Keratinocyte (primary cell): Measurements from ENCODE around the gene GPRC5B. TPM values are rescaled to one million over a fixed set of nuclear protein-coding genes. Genes with fewer than 3 reads are reported as not detected.

ENCODE experiments used
- DNase-seq: peaks from one replicate; pipeline ENCODE4 v3.0.0-alpha.2; 2011; ENCODE audit warnings: low read depth, missing footprints, low spot score
- FAIRE-seq: peaks from 2 replicates; lab custom pipeline; 2011; peaks lifted over from hg19 to GRCh38; lab: Jason Lieb, UNC
- H2AFZ ChIP-seq: 2 replicates; pipeline ENCODE4 v1.6.0; 2012; ENCODE audit warnings: low read length, control low read depth, inconsistent platforms; ENCODE audit not compliant: control insufficient read depth
- H3K27ac ChIP-seq: 2 replicates; pipeline ENCODE4 v1.5.1; 2011; ENCODE audit warnings: low read length; ENCODE audit not compliant: control insufficient read depth, insufficient read depth
- H3K27me3 ChIP-seq: 3 replicates; pipeline ENCODE4 v1.6.0; 2011; ENCODE audit warnings: low read length; ENCODE audit not compliant: control insufficient read depth, insufficient read depth; ENCODE audit errors: extremely low read depth
- H3K36me3 ChIP-seq, 2 experiments: 2 replicates in 1 of 2; 3 replicates in 1 of 2; pipeline ENCODE4 v1.5.1; 2011; ENCODE audit warnings: low read length in 2 of 2, mild to moderate bottlenecking in 1 of 2; ENCODE audit not compliant: control insufficient read depth in 2 of 2, insufficient read depth in 2 of 2; ENCODE audit errors: extremely low read depth in 1 of 2
- H3K4me1 ChIP-seq: 3 replicates; pipeline ENCODE4 v1.5.1; 2011; ENCODE audit warnings: low read length; ENCODE audit not compliant: control insufficient read depth, insufficient read depth; ENCODE audit errors: extremely low read depth
- H3K4me2 ChIP-seq: 3 replicates; pipeline ENCODE4 v1.6.0; 2011; ENCODE audit warnings: low read depth, low read length; ENCODE audit not compliant: control insufficient read depth, insufficient read depth; ENCODE audit errors: extremely low read depth
- H3K4me3 ChIP-seq, 3 experiments: fragments of 200-600 bp in 1 of 3; sonication (generic) in 1 of 3; 2 replicates in 2 of 3; 3 replicates in 1 of 3; pipeline ENCODE4 v1.5.1; 2011 to 2016; ENCODE audit warnings: low read length in 3 of 3, mild to moderate bottlenecking in 3 of 3, control low read depth in 2 of 3, inconsistent platforms in 1 of 3, low read depth in 1 of 3, mixed read lengths in 1 of 3, mixed run types in 1 of 3, moderate library complexity in 1 of 3; ENCODE audit not compliant: control insufficient read depth in 2 of 3, insufficient read depth in 2 of 3; ENCODE audit errors: extremely low read depth in 1 of 3
- H3K79me2 ChIP-seq: 2 replicates; pipeline ENCODE4 v1.6.0; 2012; ENCODE audit warnings: low read length; ENCODE audit not compliant: control insufficient read depth, insufficient read depth
- H3K9ac ChIP-seq: 3 replicates; pipeline ENCODE4 v1.6.0; 2011; ENCODE audit warnings: low read length; ENCODE audit not compliant: control insufficient read depth, insufficient read depth; ENCODE audit errors: extremely low read depth
- H3K9me1 ChIP-seq: 3 replicates; pipeline ENCODE4 v1.6.0; 2011; ENCODE audit warnings: low read length; ENCODE audit not compliant: control insufficient read depth, insufficient read depth; ENCODE audit errors: extremely low read depth
- H3K9me3 ChIP-seq: 2 replicates; pipeline ENCODE4 v1.5.1; 2012; ENCODE audit warnings: low read depth, low read length; ENCODE audit not compliant: control insufficient read depth
- H4K20me1 ChIP-seq: 3 replicates; pipeline ENCODE4 v1.6.0; 2011; ENCODE audit warnings: low read length; ENCODE audit not compliant: control insufficient read depth, insufficient read depth; ENCODE audit errors: extremely low read depth
- EZH2 ChIP-seq: IDR thresholded peaks from one replicate; pipeline ENCODE4 v1.6.1; 2012; ENCODE audit warnings: inconsistent platforms, mild to moderate bottlenecking, low read length, moderate library complexity
- dilution Hi-C: fragments of 300-500 bp; cut with MboI; formaldehyde crosslinking; loops from one replicate; pipeline ENCODE4 v1.7.0; 2020; ENCODE audit warnings: low sequenced_read_pairs; ENCODE audit not compliant: extremely low pct_ligation_motif_present
- polyA plus RNA-seq, 5 experiments: library from polyadenylated mRNA; depleted of rRNA in 3 of 5; stranded (reverse) in 3 of 5; stranded (forward) in 1 of 5; unstranded in 1 of 5; fragments of >200 nt; gene quantifications; 1 replicate in 1 of 5; 2 replicates in 3 of 5; 3 replicates in 1 of 5; pipeline versions ENCODE4 v1.2.1 to v1.2.3, GENCODE V29; 2011 to 2012; ENCODE audit warnings: missing spikeins in 2 of 5, low read depth in 1 of 5, low replicate concordance in 1 of 5
- TF ChIP-seq, protein P1 (sequence below), 3 experiments: IDR thresholded peaks in 1 of 3; conservative IDR thresholded peaks in 1 of 3; optimal IDR thresholded peaks in 1 of 3; 2 replicates in 2 of 3; 3 replicates in 1 of 3; pipeline versions ENCODE3 to v1.5.1; 2011; ENCODE audit warnings: low read length in 3 of 3, mild to moderate bottlenecking in 3 of 3, moderate library complexity in 2 of 3, control low read depth in 1 of 3, inconsistent platforms in 1 of 3; ENCODE audit not compliant: insufficient read depth in 2 of 3; ENCODE audit errors: extremely low read depth in 1 of 3

Gene GPRC5B
- polyA plus RNA-seq, 1 donor (not counting 4 experiments of a cell fraction or from before 2014, with no cell fraction given): 0.03 TPM

DNA sequence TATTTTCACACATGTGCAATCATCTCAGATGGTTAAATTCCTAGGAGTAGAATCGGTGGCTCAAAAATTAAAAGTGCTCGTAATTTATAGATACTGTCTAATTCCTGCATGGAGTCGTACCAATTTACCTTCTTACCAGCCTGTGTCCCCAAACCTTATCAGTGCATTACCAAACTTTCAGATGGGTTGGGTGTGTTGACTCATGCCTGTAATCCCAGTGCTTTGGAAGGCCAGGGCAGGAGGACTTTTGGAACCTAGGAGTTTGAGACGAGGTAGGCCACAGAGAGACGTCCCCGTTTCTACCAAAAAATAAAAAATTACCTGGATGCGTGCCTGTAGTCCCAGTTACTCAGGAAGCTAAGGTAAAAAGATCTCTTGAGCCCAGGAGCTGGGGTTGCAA, 34.5 kb upstream of the GPRC5B start:
- Histone ChIP-seq H3K9me1 (no peaks in the 10 kb centered on the region), H2AFZ (no peak overlapping the region), H3K9me3 (no peaks in the 10 kb centered on the region), H3K9ac (no peak overlapping the region), H3K36me3 (no peaks in the 10 kb centered on the region), H3K27me3 (no peaks in the 10 kb centered on the region), H3K79me2 (no peaks in the 10 kb centered on the region), H3K4me3 (no peak overlapping the region), H3K27ac (no peak overlapping the region), H4K20me1 (no peaks in the 10 kb centered on the region), H3K4me1 (no peaks in the 10 kb centered on the region), H3K4me2 (no peak overlapping the region)
- dilution Hi-C loops: no loop called here
- DNase-seq (no peak), FAIRE-seq (no peak)
- TF ChIP-seq EZH2: no peak
- TF ChIP-seq, protein P1, sequence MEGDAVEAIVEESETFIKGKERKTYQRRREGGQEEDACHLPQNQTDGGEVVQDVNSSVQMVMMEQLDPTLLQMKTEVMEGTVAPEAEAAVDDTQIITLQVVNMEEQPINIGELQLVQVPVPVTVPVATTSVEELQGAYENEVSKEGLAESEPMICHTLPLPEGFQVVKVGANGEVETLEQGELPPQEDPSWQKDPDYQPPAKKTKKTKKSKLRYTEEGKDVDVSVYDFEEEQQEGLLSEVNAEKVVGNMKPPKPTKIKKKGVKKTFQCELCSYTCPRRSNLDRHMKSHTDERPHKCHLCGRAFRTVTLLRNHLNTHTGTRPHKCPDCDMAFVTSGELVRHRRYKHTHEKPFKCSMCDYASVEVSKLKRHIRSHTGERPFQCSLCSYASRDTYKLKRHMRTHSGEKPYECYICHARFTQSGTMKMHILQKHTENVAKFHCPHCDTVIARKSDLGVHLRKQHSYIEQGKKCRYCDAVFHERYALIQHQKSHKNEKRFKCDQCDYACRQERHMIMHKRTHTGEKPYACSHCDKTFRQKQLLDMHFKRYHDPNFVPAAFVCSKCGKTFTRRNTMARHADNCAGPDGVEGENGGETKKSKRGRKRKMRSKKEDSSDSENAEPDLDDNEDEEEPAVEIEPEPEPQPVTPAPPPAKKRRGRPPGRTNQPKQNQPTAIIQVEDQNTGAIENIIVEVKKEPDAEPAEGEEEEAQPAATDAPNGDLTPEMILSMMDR (optimal IDR thresholded peaks at IDR 0.05 in 1 of 3, IDR thresholded peaks at IDR 0.05 in 1 of 3, conservative IDR thresholded peaks at IDR 0.05 in 1 of 3; ENCODE audit: extremely low read depth in 1 of 3, insufficient read depth in 2 of 3, low read length in 3 of 3): no peak

DNA sequence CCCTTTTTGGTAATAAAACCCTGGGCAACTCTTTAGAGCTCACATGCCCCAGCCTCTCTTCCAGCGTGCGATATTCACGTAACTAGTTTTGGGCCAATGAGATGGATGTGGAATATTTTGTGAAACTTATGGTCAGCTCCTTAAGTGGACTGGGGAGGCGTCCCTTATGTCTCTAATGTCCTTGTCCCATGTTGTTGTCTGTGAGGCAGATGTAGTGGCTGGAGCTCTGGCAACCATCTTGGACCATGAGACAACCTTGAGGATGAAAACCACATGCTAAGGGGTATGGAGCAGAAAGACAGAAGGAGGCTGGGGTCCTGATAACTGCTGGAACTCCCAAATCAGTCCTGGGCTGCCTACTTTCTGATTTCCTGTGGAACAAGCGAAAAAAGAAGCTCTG, 31.4 kb upstream of the GPRC5B start:
- DNase-seq (no peak), FAIRE-seq (no peak)
- no peaks in the 10 kb centered on the region for H3K27me3 ChIP-seq
- H3K9ac ChIP-seq: no peak overlapping the region
- H2AFZ ChIP-seq: no peak overlapping the region
- no peak overlapping the region for H3K4me3 ChIP-seq
- no peaks in the 10 kb centered on the region for H3K79me2 ChIP-seq
- no peaks in the 10 kb centered on the region for H3K4me1 ChIP-seq
- H3K36me3 ChIP-seq: no peaks in the 10 kb centered on the region
- no peaks in the 10 kb centered on the region for H4K20me1 ChIP-seq
- no peak overlapping the region for H3K27ac ChIP-seq
- H3K4me2 ChIP-seq: no peak overlapping the region
- no peaks in the 10 kb centered on the region for H3K9me1 ChIP-seq
- TF ChIP-seq, protein P1 (optimal IDR thresholded peaks at IDR 0.05 in 1 of 3, IDR thresholded peaks at IDR 0.05 in 1 of 3, conservative IDR thresholded peaks at IDR 0.05 in 1 of 3; ENCODE audit: extremely low read depth in 1 of 3, insufficient read depth in 2 of 3, low read length in 3 of 3): no peak
- no peak for TF ChIP-seq EZH2
- dilution Hi-C loops: no loop called here
- no peaks in the 10 kb centered on the region for H3K9me3 ChIP-seq
